ENCODE data around the gene STAC.
"Not testable (repeated sequence)": the region's sequence is repeated elsewhere in the genome, so short reads cannot be mapped to it uniquely, and the experiment has no call there.

The STAC gene

DNA sequence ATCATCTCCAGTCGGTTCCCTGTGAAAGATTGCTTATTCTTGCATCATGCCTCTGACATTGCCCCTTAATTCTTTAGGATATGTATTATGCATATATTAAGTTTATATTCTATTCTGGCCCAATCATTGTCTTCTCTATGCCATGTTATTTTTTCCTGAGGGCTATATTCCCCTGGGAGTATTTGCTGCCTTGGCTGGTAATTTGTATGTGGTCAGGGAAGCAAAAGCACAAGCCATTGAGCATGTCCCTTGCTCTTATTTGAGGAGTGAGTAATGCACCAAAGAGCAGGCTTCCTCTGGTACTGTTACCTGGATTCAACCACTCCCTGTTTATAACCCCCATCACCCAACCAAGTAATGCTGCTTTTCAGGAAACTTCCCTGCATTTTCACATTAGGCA lies 36.3 kb downstream of the STAC start:
- DNase-seq (ENCODE audit: low spot score): no peak

DNA sequence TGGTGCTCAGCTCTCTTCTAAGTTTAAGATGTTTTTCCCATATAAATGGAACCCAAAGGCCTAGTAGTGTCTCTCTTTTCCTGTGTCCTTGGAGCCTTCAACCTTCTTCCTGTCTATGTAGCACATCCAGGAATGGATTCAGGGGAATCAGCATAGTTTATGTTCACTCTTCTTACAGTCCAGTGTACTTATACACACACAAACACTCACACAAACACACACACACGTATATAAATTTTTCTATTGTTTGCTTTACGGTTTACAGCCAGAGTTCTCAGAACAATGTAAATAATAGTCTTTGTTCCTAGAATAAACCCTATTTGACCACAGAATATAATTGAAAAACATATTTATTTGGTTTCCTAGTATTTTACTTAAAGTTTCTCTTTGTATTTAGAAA lies 36.9 kb downstream of the STAC start:
- no peak for DNase-seq (ENCODE audit: low spot score)

DNA sequence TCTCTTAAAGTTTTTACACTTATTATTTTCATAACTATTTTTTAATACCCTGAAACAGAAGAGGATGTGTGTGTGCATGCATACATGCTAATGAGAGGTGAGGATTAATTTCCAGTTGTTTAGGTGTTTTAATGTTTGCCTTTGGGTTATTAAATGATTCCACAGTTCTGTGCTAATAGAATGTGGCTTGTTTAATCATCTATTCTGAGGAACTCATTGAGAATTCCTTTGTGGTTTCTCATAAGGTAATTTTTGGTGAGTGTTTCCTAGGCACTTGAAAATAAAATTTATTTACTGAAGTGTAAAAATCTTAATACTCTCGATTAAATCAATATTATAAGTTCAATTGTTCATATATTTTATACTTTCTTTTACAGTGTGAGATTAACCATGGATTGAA lies 38.0 kb downstream of the STAC start:
- DNase-seq (ENCODE audit: low spot score): no peak

GRCh38 chr3:36428445-36428844 lies 48.1 kb downstream of the STAC start:
- DNase-seq (ENCODE audit: low spot score): no peak

- DNase-seq (ENCODE audit: low spot score): no peak
Observed at GRCh38 chr3:36429986-36430485, 49.7 kb downstream of the STAC start.

DNA sequence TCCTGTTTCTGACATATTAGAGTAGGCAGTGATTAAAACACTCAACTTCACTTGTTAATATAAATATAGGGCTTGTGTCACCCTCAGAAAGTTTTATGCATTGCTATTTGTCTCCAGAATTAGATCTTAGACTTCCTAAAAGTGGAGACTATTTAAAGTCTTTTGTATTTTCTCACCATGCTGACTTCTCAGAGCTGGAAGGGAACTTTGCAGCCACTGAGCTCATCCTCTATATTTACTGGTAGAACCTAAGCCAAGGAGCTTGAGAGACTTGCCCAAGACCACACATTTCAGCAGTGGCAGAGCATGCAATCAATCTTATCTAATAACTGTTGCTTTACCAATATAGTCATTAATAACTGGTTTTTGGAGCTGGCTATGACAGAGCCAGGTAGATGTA lies 53.2 kb downstream of the STAC start:
- DNase-seq (ENCODE audit: low spot score): no peak

- no peak for DNase-seq (ENCODE audit: low spot score)
Observed at GRCh38 chr3:36434687-36435426, 54.6 kb downstream of the STAC start.

GRCh38 chr3:36443028-36443686 lies 62.9 kb downstream of the STAC start:
- DNase-seq (ENCODE audit: low spot score): no peak

GRCh38 chr3:36444909-36445308 lies 64.6 kb downstream of the STAC start:
- no peak for DNase-seq (ENCODE audit: low spot score)

- no peak for DNase-seq (ENCODE audit: low spot score)
Observed at GRCh38 chr3:36446276-36446675, 66.0 kb downstream of the STAC start.

DNA sequence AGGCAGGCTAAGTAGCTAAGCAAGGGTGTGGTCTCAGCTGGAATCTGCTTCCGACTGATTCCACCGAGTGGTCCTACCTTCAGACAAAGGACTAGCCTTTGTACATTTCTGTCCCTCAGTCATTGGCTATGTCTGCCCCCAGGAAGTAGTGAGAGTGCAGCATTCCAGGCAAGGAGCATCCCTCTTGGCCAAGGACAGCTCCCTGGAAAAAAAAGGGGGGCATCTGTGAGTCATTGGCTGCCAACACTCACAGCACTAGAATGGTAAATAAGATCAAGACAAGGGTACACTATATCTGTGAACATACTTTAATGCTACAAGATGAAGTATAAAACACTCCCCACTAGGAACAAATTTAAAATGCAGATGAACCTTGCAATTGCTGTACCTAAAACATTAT lies 66.8 kb downstream of the STAC start:
- DNase-seq (ENCODE audit: low spot score): no peak

DNA sequence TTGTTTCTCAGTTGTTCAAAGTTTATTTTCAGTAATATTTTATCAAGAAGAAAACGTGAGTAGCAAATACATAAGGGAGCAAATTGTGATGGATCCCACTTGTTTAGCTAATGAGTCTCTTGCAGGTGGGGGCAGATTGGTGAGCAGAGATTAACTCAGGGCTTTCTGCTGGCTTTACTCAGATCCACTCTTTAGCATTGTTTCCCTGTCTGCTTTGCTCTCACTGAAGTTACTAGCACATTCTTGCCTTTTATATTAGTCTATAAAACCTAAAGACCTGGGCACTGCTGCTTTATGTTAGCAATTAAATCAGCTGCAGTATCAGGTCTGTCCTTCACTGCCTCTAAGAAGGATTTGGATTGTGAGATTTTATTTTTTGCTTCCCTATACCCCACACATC lies 71.5 kb downstream of the STAC start:
- no peak for DNase-seq (ENCODE audit: low spot score)

GRCh38 chr3:36453213-36453612 lies 72.9 kb downstream of the STAC start:
- not testable (repeated sequence) for DNase-seq (ENCODE audit: low spot score)

DNA sequence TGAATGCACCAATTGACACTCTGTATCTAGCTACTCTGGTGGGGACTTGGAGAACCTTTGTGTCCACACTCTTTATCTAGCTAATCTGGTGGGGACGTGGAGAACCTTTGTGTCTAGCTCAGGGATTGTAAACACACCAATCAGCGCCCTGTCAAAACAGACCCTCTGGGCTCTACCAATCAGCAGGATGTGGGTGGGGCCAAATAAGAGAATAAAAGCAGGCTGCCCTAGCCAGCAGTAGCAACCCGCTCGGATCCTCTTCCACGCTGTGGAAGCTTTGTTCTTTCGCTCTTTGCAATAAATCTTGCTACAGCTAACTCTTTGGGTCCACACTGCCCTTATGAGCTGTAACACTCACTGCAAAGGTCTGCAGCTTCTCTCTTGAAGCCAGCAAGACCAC lies 73.6 kb downstream of the STAC start:
- not testable (repeated sequence) for DNase-seq (ENCODE audit: low spot score)

GRCh38 chr3:36455406-36455805 lies 75.1 kb downstream of the STAC start:
- DNase-seq (ENCODE audit: low spot score): no peak

- no peak for DNase-seq (ENCODE audit: low spot score)
Observed at GRCh38 chr3:36456784-36457183, 76.5 kb downstream of the STAC start.

- no peak for DNase-seq (ENCODE audit: low spot score)
Observed at GRCh38 chr3:36457667-36458066, 77.4 kb downstream of the STAC start.

DNA sequence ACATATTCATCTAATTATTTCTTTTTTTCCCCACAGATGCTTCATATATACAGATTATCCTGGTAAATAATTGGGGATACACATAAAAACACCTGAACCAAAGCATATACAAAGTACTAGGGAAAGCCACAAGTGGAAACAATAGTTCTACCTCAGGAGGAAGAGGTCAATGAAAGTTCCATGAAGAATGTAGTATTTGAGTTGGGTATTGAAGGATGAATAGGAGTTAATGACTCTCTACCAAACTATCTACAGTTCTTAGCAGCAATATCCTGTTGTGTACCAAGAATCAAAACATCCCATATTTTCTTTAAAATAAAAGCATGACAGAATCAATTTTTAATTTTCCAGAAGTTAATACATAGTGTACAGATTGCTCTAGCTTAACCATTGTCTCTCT lies 78.9 kb downstream of the STAC start:
- no peak for DNase-seq (ENCODE audit: low spot score)

DNA sequence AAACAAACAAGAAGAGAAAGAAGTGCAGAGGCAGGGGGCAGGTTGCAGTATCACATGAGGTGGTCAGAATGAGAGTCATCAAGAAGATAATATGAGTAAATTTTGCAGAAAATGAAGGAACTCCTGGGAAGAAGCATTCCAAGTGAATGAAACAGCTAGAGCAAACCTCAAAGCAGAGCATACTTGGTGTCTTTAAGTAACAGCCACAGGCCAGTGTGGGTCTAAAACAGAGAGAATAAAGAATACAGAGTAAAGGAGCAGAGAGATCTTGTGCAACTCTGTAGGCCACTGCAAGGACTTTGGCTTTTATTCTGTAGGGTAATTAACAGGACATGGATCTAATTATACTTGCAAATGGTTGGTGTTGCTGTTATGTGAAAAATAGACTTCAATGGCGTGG lies 81.3 kb downstream of the STAC start:
- DNase-seq (ENCODE audit: low spot score): no peak

DNA sequence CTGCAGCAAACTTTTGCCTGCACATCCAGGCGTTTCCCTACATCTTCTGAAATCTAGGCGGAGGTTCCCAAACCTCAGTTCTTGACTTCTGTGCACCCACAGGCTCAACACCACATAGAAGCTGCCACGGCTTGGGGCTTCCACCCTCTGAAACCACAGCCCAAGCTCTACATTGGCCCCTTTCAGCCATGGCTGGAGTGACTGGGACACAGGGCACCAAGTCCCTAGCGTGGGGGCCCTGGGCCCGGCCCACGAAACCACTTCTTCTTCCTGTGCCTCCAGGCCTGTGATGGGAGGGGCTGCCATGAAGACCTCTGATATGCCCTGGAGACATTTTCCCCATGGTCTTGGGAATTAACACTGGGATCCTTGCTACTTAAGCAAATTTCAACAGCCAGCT lies 91.7 kb downstream of the STAC start:
- DNase-seq (ENCODE audit: low spot score): not testable (repeated sequence)

GRCh38 chr3:36475558-36475957 lies 95.3 kb downstream of the STAC start:
- DNase-seq (ENCODE audit: low spot score): no peak

GRCh38 chr3:36476286-36476942 lies 96.1 kb downstream of the STAC start:
- no peak for DNase-seq (ENCODE audit: low spot score)

- DNase-seq (ENCODE audit: low spot score): no peak
Observed at GRCh38 chr3:36477655-36478054, 97.4 kb downstream of the STAC start.

Data from D341Med (cell line).